ENCODE results near the gene AQP1. TPM values are rescaled to one million over a fixed set of nuclear protein-coding genes. Genes with fewer than 3 reads are reported as not detected.

Gene AQP1
- total and polyA plus RNA-seq, 2 of the 13 experiments (the other 11 are each of a cell fraction or from before 2014, with no cell fraction given), result not detected

GRCh38 chr7:30974605-30975255 is 63.1 kb downstream of the AQP1 start:
- no peaks in the 10 kb centered on the region for H3K36me3 ChIP-seq (replicated peaks in 1 of 2; ENCODE audit: control insufficient read depth in 1 of 2, insufficient read depth in 2 of 2, low read length in 2 of 2)
- no peak overlapping the region for H3K9ac ChIP-seq (ENCODE audit: insufficient read depth, low read depth, low read length)
- ATAC-seq (peak; percentile 95), DNase-seq (ENCODE audit: low spot score) (peak; percentile 60), FAIRE-seq (peak; percentile 52)
- H3K79me2 ChIP-seq (ENCODE audit: insufficient read depth, low read length), result no peaks in the 10 kb centered on the region
- no peaks in the 10 kb centered on the region for H3K9me3 ChIP-seq (ENCODE audit: low read length)
- WGBS (ENCODE audit: low lambda C conversion rate), result 0% methylated on average over 5 of the region's 7 CpGs
- no peaks in the 10 kb centered on the region; a peak in 1 of 5 replicates for H3K27me3 ChIP-seq (ENCODE audit: control insufficient read depth in 1 of 2, insufficient read depth in 2 of 2, low read length in 2 of 2)
- no peak overlapping the region for H3K27ac ChIP-seq (ENCODE audit: extremely low read length, insufficient read depth, low read length)
- no TSS peak for BruUV-seq (replicated peaks)
- no peak overlapping the region for H2AFZ ChIP-seq (ENCODE audit: low read length)
- H3K4me3 ChIP-seq (replicated peaks in 1 of 3; ENCODE audit: insufficient read depth in 1 of 3, low read depth in 2 of 3, low read length in 3 of 3), result no peak overlapping the region
- in situ Hi-C loops (cut with HindIII; ENCODE audit: extremely low pct_ligation_motif_present, low pct_unique_long_range_greater_than_20kb) (loop anchor here (5.0 to 25.0 kb wide), 2 partner anchors 172 to 763 kb away; no protein-coding TSS in a partner anchor), intact Hi-C loops (cut with micrococcal nuclease; ENCODE audit: unreplicated experiment) (loop anchor here (1.0 kb wide), 1 partner anchor 36 kb away; no protein-coding TSS in a partner anchor)
- CTCF ChIA-PET (ENCODE audit: low intra/inter-chr PET ratio, low total read pairs), result interaction anchor here (1.5 kb wide), 1 partner anchor 36 kb away, joined by 9 read pairs; no protein-coding TSS in a partner anchor
- H4K20me1 ChIP-seq (ENCODE audit: insufficient read depth, low read length), result no peaks in the 10 kb centered on the region
- POLR2A ChIA-PET, result no interaction called here
- peak overlapping the region; percentile 25; the same call in 1 of the 2 replicates for H3K4me2 ChIP-seq (ENCODE audit: low read depth, low read length)
- H3K4me1 ChIP-seq (ENCODE audit: insufficient read depth, low read length), result peaks cover 11% of the 10 kb centered on the region
- TF ChIP-seq MLXIP (CRISPR knock-in tag; IDR thresholded peaks at IDR 0.05; ENCODE audit: borderline replicate concordance) (no peak), NFIC (IDR thresholded peaks at IDR 0.05; ENCODE audit: low read length) (no peak), ATF1 (CRISPR knock-in tag; IDR thresholded peaks at IDR 0.05) (no peak), CERS6 (CRISPR knock-in tag; IDR thresholded peaks at IDR 0.05) (no peak), ZBTB42 (CRISPR knock-in tag; IDR thresholded peaks at IDR 0.05) (no peak), CCAR2 (optimal IDR thresholded peaks at IDR 0.05; ENCODE audit: low read depth, low read length) (no peak), ZSCAN29 (CRISPR knock-in tag; conservative IDR thresholded peaks at IDR 0.05) (no peak), ZBTB25 (CRISPR knock-in tag; IDR thresholded peaks at IDR 0.05) (no peak), ZNF768 (CRISPR knock-in tag; IDR thresholded peaks at IDR 0.05) (no peak), PCBP2 (optimal IDR thresholded peaks at IDR 0.05; ENCODE audit: low read depth, low read length, poor library complexity, severe bottlenecking) (no peak), GPBP1L1 (CRISPR knock-in tag; IDR thresholded peaks at IDR 0.05) (no peak), CBX5 (CRISPR knock-in tag; IDR thresholded peaks at IDR 0.05; ENCODE audit: borderline replicate concordance) (no peak), ZNF326 (CRISPR knock-in tag; IDR thresholded peaks at IDR 0.05; ENCODE audit: borderline replicate concordance) (no peak), ZNF569 (CRISPR knock-in tag; IDR thresholded peaks at IDR 0.05; ENCODE audit: borderline replicate concordance) (no peak), KDM5A (IDR thresholded peaks at IDR 0.05; ENCODE audit: borderline replicate concordance, low read length) (no peak), TCF7 (IDR thresholded peaks at IDR 0.05; ENCODE audit: low read depth) (peak; percentile 18; the same call in 1 of the 2 replicates)
- TF ChIP-seq, protein P1, sequence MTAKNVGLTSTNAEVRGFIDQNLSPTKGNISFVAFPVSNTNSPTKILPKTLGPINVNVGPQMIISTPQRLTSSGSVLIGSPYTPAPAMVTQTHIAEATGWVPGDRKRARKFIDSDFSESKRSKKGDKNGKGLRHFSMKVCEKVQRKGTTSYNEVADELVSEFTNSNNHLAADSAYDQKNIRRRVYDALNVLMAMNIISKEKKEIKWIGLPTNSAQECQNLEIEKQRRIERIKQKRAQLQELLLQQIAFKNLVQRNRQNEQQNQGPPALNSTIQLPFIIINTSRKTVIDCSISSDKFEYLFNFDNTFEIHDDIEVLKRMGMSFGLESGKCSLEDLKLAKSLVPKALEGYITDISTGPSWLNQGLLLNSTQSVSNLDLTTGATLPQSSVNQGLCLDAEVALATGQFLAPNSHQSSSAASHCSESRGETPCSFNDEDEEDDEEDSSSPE (CRISPR knock-in tag; IDR thresholded peaks at IDR 0.05), result no peak
